Activated CD4-positive, alpha-beta T cell treated with anti-CD3 and anti-CD28 coated beads, Interleukin-2, amount 50 U/mL, for 16 hours (primary cell): ENCODE data around the gene ACSS2.

ENCODE experiments used
- DNase-seq: peaks from one replicate; pipeline ENCODE4 v3.0.0-alpha.2; 2020

ACSS2 gene

DNA sequence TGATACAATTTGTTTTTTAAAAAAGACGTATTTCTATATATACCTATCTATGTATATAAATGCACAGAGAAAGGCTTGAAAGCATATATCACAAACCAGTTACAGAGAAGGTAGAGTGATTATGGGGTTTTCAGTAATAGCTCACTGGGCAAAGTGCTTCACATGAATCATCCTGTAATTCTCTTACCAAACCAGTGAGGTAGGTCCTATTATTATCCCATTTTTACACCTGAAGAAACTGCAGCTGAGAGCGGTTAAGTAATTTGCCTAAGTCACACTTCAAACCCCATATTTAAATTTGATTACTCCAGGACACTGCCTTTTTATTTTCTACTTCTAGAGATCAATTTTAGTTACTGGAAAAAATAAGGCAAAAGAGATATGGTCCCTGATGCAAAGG, 74.8 kb downstream of the ACSS2 start:
- no peak for DNase-seq

DNA sequence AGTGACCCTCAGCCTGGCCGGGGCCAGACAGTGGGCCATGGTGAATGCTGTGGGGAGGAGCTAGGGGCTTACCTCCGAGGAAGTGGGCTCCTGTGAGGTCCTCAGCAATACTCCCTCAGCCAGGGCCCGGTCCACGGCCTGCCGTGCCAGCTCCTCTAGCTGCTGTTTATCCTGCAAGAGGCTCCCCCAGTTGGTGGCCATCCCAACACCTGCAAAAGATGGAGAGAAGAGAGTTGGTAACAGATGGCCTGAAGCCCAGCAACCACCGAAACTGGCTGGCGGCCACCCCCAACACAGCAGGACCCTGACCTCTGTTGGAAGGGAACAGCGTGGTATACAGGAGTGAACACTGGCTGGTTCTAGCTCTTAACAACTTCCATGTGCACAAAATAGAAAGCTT, 75.2 kb downstream of the ACSS2 start:
- DNase-seq: no peak

DNA sequence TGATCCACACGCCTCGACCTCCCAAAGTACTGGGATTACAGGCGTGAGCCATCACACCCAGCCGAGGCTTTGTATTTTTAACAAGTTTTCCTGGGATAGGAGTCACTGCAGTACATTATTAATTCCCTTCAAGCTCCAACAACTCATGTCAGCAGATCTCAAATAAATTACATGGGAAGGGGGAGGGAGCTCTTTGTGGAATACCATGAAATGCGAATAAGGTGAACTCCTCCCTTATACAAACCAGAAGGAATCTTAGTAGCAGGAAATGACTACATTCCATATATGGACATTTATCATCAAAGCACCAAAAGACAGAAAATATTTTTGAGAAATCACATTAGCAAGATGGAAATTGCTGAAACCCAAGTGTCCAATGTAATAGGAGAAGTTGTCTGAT, 76.3 kb downstream of the ACSS2 start:
- no peak for DNase-seq

DNA sequence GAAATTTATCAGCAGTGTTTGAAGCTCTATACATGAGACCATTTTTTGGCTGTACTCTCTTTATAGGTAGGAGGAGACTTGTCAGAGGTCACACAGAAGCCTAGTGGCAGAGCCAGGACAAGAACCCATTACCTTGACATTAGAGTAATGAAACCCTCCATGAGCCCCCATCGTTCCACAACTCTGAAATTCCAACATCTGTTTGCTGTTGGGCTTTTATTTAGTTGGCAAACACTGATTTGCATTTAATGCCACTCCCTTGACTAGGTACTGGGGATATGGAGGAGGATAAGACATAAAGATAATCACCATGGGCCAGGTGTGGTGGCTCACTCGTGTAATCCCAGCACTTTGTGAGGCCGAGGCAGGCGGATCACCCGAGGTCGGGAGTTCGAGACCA, 77.5 kb downstream of the ACSS2 start:
- no peak for DNase-seq

DNA sequence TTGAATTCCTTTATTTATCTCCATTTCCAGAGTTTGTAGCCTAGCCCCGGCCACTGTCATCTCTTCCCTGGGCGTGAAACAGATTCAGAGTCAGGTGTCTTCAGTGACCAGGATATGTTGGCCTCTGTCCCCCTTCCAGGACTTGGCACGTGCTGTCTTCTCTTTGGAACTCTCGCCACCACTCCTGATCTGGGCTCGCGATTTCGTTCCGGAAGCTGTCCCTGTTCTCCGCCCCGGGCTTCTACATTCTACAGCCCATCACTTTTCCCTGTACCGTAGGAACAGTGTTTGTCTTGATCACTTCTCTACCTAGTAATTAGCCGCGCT, 78.5 kb downstream of the ACSS2 start:
- no peak for DNase-seq

DNA sequence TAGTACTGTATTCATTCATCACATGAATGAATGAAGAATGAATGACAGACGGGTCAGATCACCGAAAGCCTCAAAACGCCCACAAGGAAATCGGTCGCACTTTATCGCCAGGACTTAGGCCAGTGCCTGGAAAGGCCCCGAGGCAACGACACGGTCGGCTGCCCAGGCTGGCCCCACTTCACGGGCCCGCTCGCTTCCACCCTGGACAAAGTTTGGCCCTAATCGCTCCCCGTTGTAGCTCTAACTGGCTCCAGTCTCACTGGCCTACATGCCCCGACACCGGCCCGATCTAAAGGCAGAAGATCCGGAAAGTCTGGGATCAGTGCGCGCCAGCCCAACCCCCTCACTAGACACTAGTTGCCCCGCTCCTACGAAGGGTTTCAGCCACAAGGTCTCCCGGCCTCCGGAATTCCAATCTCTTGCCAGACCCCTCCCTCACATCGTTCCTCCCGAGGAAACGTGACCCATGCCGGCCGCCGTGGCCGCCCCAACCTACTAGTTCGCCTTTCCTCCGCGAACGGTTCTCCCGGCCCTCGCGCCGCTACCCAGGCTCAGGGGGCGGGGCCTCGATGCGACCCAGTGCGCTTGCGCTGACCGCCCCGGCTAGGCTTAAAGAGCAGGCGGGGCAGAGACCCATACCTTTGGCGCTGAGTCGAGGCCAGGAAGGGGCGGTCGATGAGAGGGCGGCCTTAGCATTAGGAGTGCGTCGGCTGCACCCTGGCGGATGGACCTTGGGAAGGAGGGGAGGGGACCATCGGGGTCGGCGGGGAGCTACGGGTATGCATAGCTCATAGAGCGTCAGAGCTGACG, 79.0 kb downstream of the ACSS2 start, which contains the start of the genes GSS and MYH7B:
TSS of gene GSS (minus strand) at position 576 of the 810 bp plus-strand sequence. CDS start 3,954 bp downstream, outside the sequence.
TSS of gene MYH7B (plus strand) at position 638 of the 810 bp plus-strand sequence. CDS start 22,138 bp downstream, outside the sequence.
- DNase-seq: peak; percentile 98

DNA sequence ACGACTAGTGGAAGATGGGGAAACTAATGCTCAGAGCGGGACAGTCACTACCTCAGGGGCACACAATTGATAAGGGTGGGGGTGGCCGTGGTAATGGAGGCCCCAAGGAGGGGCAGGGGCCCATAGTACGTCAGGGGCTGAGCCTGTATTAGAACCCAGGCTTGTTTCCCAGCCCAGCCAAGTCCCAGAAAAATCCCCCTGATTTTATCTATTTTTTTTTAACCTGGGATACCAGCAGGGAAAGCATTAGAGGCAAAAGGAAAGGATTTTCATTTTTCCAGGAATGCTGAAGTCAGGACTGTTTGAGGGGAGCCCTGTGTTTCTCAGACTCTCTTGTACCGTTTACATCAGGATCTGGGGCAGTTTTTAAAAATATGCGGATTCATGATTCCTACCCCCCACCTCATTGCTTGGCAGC, 79.6 kb downstream of the ACSS2 start:
- DNase-seq: no peak

DNA sequence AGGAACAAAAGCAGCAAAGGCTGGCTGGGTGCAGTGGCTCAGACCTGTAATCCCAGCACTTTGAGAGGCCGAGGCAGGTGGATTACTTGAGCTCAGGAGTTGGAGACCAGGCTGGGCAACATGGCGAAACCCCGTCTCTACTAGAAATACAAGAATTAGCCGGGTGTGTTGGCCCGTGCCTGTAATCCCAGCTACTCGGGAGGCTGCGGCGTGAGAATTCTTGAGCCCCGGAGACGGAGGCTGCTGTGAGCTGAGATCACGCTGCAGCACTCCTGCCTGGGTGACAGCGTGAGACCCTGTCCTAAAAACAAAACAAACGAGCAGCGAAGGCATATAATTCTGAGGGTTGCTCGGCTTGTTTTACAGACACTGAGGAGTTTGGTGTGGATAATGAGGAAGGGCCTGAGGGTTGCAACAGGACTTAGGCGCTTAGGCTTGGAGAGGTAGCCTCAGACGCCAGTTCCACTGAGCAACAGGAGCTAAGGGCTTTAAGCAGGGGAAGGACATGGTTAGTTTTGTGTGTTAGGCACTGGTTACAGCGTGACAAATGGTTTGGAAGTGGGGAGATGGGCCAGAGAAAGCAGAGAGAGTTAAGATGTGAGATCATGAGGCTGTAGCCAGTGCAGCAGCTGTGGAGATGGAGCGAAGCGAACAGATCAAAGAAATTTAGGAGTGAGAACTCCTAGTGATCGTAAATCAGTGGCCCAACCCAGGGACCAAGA, 80.5 kb downstream of the ACSS2 start:
- DNase-seq: no peak

DNA sequence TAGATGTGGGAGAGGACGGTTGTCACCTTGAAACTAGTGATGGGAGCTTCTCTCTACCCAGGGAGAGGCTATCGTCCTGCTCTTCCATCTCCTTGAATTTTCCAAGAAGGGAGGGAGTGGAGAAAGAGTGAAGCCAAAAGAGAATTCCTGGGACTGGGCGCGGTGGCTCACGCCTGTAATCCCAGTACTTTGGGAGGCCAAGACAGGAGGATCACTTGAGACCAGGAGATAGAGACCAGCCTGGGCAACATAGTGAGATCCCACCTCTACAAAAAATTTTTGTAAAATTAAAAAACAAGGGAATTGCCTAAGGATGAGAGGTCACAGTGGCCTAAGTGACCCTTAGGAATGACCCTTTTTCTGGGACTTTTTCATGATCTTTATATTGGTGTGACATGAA, 88.1 kb downstream of the ACSS2 start:
- DNase-seq: no peak

DNA sequence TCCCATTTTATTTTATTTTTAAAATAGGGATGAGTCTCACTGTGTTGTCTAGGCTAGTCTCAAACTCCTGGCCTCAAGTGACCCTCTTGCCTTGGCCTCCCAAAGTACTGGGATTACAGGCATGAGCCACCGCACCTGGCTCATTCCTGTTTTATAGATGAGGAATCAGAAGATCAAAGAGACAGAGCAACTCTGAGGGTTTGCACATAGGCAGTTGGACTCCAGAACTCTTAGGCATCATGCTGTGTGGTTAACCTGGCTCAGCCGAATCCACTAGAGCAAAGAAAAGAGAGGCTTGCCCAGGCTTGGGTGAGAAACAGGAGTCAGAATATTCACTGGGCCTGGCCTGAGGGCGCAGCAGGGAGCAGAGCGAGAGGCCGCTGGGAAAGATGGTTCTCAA, 88.6 kb downstream of the ACSS2 start:
- no peak for DNase-seq

DNA sequence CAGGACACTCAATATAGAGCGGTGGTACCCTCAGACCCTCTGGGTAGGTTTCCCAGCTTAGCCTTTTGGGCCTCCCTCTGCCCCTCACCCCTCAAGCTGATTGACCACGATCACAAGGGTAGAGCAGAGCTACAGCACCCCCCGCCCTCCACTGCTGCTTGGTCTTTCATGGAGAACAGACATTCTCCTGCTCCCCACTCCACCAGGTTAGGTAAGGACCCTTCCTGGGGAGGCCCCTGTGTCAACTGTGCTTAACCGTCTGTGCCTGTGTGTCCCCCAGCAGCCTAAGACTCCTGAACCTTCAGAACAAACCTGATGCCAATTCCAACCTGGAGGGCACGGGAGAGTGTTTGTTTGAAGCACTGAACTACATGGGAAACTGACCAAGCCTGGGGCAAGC, 91.0 kb downstream of the ACSS2 start:
- no peak for DNase-seq

DNA sequence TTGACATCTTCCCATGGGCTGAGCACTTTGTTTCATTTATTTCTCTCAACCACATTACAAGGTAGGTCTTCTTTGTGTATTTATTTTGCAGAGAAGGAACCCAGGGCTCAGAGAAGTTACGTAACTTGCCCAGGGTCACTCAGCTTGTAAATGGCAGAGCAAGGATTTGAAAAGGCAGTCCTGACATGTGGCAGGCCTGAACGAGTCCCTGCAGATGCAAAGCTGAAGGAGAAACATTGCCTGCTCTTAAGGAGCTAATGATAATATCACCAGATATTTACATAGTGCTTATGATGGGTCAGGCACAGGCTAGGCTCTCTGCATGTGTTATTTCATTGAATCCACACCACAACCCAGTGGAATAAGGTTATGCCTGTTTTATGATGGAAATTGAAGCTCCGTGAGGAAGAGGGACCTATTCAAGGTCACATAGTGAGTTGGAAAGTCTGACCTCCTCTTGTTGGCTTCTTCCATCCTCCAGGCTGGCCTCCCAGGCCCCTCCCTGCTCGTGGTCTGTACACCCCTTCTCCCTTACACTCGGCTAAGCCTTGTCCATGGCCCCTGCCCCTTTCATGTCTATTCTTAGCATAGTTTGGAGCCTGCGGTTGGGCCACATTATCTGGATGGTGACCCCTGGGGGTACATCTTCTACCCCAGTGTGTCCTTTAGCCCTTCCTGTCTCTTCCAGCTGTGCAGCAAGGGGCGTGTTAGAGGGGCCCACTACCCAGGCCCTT, 91.8 kb downstream of the ACSS2 start:
- DNase-seq: no peak

DNA sequence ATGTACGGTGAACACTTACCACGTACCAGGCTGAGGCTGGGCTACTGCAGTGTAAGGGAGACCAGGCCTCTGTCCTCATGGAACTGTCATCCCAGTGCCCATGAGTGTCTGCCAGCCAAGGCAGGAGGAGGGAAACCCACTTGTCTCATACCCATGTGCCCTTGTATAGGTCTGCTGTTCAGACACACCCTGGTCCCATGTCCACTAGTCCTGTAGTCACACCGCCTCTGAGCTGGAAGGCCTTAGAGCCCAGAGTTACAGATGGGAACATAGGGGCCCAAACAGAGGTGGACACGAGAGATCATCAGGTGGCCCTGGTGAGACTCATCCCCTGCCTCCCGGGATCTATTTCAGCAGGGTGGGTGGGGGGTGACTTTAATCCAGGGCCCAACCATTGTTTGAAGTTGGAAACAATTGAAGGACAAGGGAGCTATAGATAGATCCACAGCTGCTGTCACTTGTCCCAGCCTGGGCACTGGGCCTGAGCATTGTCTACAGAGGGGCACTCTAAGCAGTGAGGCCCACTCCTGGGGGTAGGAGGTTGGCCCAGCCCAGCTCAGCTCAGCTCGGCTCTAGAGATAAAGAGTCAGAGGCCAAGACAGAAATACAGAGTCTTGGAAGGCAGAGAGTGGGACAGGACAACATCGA, 93.9 kb downstream of the ACSS2 start:
- DNase-seq: no peak

DNA sequence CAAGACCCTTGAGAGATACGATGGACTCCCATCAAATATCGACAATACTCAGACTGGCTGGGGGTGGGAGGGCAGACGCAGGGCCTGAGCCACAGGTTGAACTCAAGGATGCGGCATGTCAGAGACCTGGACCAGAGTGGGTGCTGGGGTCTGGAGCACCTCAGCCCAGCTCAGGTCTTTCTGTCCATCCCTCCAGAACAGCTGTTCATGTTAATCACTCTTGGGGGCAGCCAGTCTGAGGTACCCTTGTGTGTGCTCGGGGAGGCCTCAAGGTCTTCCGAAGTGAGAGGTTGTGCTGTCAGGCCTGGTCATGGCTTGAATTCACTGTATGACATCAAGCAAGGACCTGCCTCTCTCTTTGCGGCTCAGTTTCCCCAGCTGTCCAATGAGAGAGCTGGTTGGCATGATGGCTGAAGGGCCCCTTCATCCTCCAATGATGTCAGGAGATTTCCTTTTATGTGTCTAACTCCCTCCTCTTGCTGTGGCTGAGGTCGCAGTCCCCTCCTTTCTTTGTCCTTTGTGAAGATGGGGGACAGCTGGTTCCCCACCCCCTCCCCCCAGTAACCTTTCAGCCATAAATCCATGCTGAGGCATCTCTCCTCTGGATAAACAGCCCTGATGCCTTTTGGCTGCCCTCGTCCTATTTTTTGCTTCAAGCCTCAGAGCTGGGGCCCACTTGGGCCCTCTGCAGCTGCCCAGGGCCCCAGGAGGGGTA, 94.6 kb downstream of the ACSS2 start:
- no peak for DNase-seq

DNA sequence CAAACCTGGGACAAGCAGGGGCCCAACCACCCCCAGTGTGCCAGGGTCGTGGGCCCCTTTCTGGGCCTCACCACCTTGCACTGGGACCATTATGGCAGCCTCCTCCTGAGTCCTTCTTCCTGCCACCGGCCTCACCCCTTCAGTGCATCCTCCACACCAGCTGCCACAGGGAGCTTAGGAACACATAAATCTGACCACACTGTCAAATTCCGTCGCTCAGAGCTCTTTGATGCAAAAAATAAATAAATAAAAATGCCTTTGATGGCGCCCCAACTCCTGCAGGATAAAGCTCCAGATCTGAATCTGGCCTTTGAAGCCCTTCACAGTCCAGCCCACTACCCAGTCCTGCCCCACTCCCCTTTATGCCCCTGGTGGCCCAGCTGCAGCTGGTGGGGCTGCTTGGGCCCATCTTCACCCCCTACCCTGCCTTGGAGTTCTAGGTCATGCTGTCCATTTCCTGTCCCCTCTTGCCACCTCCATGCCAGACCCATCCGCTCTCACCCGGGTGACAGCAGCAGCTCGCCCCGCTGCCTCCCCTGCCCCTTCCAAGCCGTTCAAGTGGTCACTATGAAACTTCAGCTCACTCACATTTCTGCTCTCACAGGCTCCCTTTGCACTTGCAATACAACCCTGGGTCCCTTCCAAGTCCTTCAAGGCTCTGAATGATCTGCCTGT, 95.3 kb downstream of the ACSS2 start:
- DNase-seq: no peak

DNA sequence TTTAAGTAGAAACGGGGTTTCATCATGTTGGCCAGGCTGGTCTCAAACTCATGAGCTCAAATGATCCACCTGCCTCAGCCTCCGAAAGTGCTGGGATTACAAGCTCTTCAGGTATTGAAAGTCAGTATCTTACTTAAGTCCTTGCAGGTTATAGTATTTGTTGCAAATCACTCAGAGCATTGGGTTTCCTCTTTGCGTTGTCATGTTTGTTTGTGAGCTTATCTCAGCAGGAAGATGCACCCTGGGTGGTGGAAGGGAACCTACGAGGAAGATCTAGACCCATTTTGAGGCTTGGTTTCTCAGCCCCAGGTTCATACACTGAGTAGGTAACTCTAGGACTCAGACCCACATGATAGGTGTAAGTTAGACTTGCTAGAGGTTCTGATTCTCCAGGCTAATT, 97.8 kb downstream of the ACSS2 start:
- no peak for DNase-seq

DNA sequence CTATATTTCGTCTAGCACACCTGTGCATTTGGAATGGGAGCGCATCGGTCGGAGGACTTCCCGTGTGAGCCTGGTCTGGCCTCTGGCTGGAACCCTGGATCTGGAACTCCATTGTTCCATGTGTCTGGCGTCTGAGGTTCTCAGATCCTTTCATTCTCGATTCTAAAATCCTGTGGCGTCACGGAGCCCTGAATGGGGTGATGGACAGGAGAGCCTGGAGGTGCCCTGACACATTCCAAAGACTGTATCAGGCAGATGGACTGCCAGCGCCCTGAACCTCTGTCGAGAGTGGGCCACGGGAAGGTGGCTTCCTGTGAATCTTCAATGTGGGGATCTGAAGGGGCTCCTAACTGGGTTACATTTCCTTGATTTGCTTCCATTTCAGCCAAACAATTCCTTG, 99.9 kb downstream of the ACSS2 start:
- DNase-seq: no peak
